GM19468 (cell line): ENCODE data around the gene SENP8.

Source experiments
- ATAC-seq: cut with Tn5 transposase; IDR thresholded peaks from one replicate; pipeline ENCODE4 v1.9.1; 2021; ENCODE audit warnings: mild to moderate bottlenecking, moderate library complexity, moderate number of reproducible peaks; ENCODE audit not compliant: unreplicated experiment; ENCODE audit errors: extremely low read depth

Gene SENP8

DNA sequence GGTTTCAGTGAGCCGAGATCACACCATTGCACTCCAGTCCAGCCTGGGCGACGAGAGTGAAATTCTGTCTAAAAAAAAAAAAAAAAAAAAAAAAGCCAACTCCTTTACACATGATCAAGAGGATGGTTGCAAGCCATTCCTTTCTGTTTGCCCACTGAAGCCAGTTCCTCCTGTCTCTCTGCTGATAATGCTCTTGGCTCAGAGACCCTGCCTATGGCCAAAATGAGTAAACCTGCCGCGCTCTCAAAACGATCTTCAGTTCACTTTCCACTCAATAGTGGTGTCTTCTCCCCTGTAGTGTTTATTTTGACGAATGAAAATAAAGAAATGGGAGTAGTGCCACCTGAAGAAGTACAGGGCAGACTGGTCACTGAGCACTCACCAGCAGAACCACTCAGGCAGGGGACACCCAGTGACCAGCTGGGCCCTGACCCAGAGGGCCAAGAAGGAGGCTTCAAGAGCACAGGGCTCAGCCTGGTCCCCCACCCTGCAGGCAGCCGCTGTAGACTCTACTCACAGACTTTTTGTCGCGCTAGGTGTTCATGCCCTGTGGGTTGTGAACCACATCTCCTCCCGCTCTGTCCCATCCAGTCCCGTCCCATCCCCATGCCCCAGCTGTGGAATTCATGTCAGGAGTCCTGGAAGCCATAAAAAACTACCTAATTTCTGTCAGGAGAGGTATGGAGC lies 55.8 kb downstream of the SENP8 start:
- no peak for ATAC-seq

- ATAC-seq = no peak
These were observed 56.5 kb downstream of the SENP8 start for GRCh38 chr15:72174551-72175165.

DNA sequence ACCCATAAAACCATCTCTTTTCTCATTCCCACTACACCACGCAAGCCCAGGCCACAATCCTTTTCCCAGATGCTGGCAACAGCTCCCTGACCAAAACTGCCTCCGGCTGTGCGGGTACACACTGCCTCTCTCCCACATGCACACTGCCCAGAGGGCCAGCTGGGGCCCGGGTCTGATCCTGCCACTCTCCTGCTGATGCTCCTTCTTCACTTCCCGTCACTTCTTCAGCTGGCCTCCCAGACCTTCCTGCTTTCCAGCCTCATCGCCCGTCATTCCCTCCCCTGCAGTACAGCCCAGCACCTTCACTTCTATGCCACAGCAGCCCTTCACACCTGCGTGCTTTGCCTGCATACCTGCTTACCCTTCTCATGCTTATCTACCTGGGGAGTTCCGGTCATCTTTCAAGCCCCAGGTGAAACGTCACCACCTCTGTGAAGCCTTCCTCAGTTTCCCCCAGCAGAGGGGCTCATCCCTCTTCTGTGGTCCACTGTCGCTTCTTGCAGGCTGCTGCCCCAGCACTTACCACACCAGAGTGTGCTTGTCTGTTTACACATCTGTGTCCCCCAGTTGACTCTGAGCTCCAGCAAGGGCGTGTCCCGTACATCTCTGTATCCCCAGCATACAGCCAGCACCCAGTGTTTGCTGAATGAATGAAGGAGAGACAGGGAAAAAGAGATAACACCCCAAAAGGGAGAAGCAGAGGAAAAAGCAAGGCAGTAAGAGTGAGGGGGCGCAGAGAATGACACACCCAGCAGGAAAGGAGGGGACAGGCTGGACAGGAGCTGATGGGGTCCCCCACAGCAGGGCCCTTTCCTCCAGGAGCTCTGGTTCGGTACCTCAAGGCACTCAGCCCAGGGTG lies 57.2 kb downstream of the SENP8 start:
- no peak for ATAC-seq

GRCh38 chr15:72176159-72176558 lies 58.0 kb downstream of the SENP8 start:
- ATAC-seq = no peak

GRCh38 chr15:72176743-72177142 lies 58.5 kb downstream of the SENP8 start:
- no peak for ATAC-seq

GRCh38 chr15:72178976-72179585 lies 60.9 kb downstream of the SENP8 start:
- ATAC-seq = no peak

DNA sequence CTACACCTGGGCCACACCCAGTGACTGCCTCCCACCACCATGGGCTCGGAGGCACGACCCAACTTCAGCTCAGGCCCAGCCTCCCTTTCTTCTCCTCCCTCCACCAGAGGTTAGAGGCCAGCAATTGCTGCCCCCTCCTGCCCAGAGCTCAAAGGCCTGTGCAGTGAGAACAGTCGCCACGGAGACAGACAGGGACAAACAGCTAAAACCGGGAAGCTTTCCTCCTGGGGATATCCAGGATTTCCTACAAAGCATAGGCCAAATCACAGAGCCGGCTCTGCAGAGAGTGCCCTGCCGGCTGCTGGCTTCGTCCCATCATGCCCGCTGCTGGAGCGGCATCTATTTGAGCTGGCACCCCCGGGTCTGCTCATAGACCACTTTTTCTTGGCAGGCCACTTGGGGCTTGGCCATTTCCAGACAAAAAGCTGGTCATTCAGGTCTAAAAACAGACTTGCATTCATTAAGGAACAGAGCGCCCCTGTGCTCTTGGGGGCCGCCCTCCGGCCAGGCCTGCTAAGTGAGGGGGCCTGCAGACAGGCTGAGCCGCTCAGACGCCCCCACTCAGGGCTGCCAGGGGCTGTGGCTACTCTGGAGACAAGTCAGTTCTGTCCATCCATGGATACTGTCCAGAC lies 61.9 kb downstream of the SENP8 start:
- ATAC-seq = no peak

- ATAC-seq = no peak
These were observed 62.6 kb downstream of the SENP8 start for GRCh38 chr15:72180761-72181324.

DNA sequence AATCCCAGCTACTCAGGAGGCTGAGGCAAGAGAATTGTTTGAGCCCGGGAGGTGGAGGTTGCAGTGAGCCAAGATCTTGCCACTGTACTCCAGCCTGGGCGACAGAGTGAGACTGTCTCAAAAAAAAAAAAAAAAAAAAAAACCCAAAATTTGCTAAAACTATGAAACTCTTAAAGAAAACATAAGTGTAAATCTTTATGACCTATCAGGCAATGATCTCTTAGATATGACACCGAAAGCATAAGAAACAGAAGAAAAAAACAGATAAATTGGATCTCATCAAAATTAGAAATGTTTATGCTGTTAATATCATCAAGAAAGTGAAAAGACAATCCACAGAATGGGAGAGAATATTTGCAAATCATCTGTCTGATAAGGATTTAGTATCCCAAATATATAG lies 64.0 kb downstream of the SENP8 start:
- no peak for ATAC-seq

DNA sequence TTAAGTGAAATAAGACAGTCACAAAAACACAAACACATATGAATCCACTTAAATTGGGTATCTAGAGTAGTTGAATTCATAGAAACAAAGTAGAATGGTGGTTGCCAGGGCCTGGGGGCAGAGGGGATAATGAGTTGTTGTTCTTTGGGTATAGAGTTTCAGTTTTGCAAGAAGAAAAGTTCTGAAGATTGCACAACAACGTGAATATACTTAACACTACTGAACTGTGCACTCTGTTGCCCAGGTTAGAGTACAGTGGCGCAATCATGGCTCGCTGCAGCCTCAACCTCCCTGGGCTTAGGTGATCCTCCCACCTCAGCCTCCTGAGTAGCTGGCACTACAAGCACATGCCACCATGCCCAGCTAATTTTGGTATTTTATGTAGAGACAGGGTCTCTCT lies 64.5 kb downstream of the SENP8 start:
- ATAC-seq = no peak

DNA sequence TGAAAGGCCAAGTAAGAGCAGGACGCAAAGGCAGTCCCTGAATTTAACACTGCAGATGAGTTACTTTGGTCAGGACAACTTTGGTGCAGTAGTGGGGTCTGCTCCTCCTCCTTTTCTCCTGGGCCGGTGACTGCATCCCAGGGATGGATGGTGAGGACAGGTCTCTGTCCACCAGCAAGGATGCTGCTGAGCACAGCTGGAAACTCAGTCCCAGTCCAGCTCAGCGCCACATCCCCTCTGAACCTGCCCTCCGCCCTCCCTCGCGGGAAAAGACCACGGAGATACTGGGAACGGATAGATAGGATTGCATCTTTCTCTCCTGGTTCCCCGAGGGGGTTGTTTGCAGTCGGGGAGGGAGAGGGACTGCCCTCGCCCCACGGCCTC lies 65.6 kb downstream of the SENP8 start:
- no peak for ATAC-seq

DNA sequence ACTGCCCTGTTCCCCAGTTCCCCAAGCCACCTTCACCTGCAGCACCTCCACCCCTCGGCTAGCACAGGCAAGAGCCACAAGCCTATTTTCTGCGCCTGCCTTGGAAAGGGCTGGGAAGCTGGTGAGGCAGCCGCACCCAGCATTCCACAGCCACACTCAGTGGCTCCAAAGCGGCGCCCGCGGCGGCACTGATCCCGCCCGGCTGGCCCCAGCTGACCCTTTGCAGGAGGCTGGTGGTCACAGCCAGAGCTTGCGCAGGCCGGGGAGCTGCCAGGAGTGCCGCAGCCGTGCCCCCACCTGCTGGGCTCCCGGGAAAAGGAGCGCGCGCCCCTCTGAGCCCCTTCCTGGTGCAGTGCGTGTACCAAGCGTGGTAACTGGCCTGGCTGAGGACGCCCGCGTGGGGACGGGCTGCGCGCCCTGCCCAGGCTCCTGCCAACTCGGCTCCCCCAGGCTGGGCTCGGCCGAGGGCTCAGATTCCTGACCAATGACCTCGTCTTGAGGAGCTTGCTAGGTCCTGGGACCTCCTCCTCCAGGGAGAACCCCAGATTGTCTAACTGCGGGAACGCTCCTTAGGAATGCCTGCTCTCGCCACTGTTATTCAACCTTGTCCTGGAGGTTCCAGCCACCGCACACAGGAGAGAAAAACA lies 66.1 kb downstream of the SENP8 start:
- no peak for ATAC-seq

- ATAC-seq = no peak
These were observed 71.2 kb downstream of the SENP8 start for GRCh38 chr15:72189250-72189902.

GRCh38 chr15:72192416-72192815 lies 74.2 kb downstream of the SENP8 start:
- no peak for ATAC-seq
